T-helper 1 cell treated with Interleukin-12 subunit alpha and Interleukin-12 subunit beta and Interleukin-4 antibody, amounts not matched to agents 30 μg/mL and 1 μg/mL, for 36 hours (primary cell): ENCODE measurements around the gene ZNF273.

Source experiments
- H3K27ac Mint-ChIP-seq: one replicate; pipeline ENCODE4 v1.8.0; 2021; ENCODE audit warnings: mild to moderate bottlenecking, mixed read lengths
- H3K27me3 Mint-ChIP-seq: one replicate; pipeline ENCODE4 v1.8.0; 2021; ENCODE audit warnings: low read depth, mixed read lengths
- H3K36me3 Mint-ChIP-seq: one replicate; pipeline ENCODE4 v1.8.0; 2021; ENCODE audit warnings: low read depth, mixed read lengths
- H3K4me1 Mint-ChIP-seq: one replicate; pipeline ENCODE4 v1.8.0; 2021; ENCODE audit warnings: low read depth, mixed read lengths
- H3K4me3 Mint-ChIP-seq: one replicate; pipeline ENCODE4 v1.8.0; 2021; ENCODE audit warnings: mild to moderate bottlenecking, moderate library complexity, mixed read lengths
- H3K9me3 Mint-ChIP-seq: one replicate; pipeline ENCODE4 v1.8.0; 2021; ENCODE audit warnings: mixed read lengths

ZNF273 gene

DNA sequence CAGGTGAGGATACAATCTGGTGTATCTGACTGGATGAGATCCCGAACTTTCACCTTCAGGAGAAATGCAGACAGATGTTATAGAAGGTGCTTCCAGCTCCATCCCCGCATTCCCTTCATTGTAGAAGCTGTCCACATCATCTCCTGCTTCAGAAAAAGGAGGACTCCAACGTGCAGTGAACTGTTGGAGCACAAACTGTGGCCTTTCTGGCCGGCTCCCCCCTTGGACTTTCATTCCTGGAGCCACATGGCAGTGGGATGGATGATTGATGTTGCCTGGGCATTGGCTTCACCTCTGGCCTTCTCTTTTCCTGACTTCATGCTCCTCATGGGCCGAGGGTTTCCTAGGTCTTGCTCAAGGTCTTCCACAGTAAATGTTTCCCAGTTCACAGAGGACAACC lies 29.6 kb upstream of the ZNF273 start:
- Mint-ChIP-seq H3K27me3 (no peaks in the 10 kb centered on the region), H3K4me1 (peaks cover 2% of the 10 kb centered on the region), H3K27ac (no peak overlapping the region), H3K9me3 (peaks cover 33% of the 10 kb centered on the region), H3K4me3 (no peak overlapping the region), H3K36me3 (no peaks in the 10 kb centered on the region)

DNA sequence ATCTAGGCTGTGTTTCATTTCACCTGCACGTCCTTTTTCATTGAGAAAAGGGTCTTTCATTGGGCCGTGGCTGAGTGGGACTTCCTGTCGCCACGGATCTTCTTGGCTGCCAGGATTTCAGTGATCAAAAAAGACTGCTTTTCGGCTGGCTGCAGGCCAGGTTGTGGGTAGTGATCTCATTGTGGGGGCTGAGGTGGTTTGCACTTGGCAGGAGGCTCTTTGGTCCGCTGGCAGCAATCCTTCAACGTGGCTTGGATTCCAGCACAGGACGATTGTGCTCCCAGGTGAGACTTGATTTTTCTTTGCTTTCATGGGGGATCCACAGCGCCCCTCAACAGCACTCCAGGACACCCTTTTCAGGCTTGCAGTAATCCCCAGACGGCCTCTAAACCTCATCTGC lies 29.0 kb upstream of the ZNF273 start:
- no peaks in the 10 kb centered on the region for H3K27me3 Mint-ChIP-seq
- no peaks in the 10 kb centered on the region for H3K36me3 Mint-ChIP-seq
- peaks cover 2% of the 10 kb centered on the region for H3K4me1 Mint-ChIP-seq
- H3K4me3 Mint-ChIP-seq, result no peak overlapping the region
- peaks cover 29% of the 10 kb centered on the region for H3K9me3 Mint-ChIP-seq
- no peak overlapping the region for H3K27ac Mint-ChIP-seq

DNA sequence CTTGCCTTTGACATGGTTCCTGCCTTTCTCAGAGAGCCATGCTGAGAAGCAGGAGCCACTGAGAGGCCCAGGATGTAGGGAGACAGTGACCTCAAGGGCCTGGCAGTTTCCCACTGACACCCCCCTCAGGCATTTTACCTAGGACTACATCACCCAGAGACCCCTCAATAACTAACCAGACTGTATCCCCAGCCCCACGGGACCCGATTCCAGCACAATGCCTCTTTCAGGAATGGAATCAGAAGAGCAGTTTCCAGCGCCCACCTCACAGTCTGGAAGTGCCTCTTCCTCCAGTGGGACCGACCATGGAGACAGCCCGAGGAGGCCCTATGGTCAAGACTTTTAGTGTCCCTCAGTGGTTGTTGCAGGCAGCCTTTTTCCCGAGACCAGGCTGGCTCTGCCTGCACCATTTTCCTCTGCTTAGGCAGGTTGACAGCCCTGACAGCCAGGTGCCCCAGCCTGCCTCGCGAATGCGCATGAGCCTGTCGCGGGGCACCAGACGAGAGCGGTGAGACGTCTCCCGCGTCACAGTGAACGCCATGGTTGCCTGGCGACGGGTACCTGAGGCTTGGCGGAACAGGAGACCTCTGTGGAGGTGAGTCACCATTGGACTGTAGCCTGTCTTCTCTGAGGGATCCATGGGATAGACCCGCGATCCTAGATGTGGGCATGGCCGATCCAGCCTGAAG lies 28.4 kb upstream of the ZNF273 start:
- H3K9me3 Mint-ChIP-seq, result peaks cover 35% of the 10 kb centered on the region
- H3K27ac Mint-ChIP-seq, result no peak overlapping the region
- H3K27me3 Mint-ChIP-seq, result no peaks in the 10 kb centered on the region
- no peak overlapping the region for H3K4me3 Mint-ChIP-seq
- peaks cover 2% of the 10 kb centered on the region for H3K4me1 Mint-ChIP-seq
- H3K36me3 Mint-ChIP-seq, result no peaks in the 10 kb centered on the region

DNA sequence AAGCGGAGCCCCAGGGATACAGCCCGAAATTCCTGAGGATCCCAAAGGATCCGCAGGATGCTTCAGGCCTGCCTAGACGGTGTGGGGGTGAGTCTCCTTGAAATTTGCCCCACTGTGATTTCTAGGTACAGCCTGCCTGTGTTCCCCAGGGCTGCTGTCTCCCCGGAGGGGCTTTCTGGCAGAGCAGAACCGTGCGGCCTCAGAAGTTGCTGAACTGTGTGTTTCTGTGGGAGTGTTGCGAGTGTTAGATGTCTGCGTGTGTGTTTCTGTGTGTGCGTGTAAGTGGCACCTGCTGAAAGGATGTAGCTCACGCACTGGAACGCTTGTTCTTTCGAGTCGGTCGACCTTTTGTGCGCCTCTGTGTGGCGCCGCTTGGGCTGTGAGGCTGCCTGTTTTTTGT lies 27.8 kb upstream of the ZNF273 start:
- no peaks in the 10 kb centered on the region for H3K27me3 Mint-ChIP-seq
- H3K27ac Mint-ChIP-seq, result no peak overlapping the region
- peaks cover 2% of the 10 kb centered on the region for H3K4me1 Mint-ChIP-seq
- H3K4me3 Mint-ChIP-seq, result no peak overlapping the region
- peaks cover 35% of the 10 kb centered on the region for H3K9me3 Mint-ChIP-seq
- H3K36me3 Mint-ChIP-seq, result no peaks in the 10 kb centered on the region

DNA sequence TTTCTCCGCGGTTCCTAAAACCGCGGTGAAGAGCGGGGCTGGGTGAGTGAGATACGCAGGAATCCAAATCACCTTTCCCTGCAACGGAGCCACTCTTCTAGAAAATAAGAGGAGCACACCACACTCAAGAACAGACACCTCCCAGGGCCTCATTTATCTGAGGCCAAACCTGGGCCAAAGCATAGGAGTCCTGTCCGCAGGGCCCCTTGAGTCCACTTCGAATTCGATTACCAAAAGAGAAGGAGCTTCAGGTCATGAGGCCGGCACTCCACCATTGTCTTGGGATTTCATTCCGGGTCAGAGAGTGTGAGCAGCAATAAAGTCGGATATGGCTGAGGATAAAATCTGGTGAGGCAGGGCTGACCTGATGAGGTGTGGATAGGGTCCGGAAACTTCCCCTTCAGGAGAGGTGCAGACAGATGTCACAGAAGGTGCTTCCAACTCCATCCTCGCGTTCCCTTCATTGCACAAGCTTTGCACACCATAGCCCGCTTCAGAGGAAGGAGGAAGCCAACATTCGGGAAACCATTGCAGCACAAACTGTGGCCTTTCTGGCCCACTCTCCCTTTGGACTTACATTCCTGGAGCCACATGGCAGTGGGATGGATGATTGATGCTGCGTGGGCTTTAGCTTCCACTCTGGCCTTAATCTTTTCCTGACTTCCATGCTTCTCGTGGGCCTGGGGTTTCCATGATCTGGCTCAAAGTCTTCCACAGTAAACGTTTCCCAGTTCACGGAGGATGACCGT lies 27.2 kb upstream of the ZNF273 start:
- Mint-ChIP-seq H3K4me1 (peaks cover 2% of the 10 kb centered on the region), H3K27ac (no peak overlapping the region), H3K27me3 (no peaks in the 10 kb centered on the region), H3K4me3 (no peak overlapping the region), H3K9me3 (peaks cover 34% of the 10 kb centered on the region), H3K36me3 (no peaks in the 10 kb centered on the region)

DNA sequence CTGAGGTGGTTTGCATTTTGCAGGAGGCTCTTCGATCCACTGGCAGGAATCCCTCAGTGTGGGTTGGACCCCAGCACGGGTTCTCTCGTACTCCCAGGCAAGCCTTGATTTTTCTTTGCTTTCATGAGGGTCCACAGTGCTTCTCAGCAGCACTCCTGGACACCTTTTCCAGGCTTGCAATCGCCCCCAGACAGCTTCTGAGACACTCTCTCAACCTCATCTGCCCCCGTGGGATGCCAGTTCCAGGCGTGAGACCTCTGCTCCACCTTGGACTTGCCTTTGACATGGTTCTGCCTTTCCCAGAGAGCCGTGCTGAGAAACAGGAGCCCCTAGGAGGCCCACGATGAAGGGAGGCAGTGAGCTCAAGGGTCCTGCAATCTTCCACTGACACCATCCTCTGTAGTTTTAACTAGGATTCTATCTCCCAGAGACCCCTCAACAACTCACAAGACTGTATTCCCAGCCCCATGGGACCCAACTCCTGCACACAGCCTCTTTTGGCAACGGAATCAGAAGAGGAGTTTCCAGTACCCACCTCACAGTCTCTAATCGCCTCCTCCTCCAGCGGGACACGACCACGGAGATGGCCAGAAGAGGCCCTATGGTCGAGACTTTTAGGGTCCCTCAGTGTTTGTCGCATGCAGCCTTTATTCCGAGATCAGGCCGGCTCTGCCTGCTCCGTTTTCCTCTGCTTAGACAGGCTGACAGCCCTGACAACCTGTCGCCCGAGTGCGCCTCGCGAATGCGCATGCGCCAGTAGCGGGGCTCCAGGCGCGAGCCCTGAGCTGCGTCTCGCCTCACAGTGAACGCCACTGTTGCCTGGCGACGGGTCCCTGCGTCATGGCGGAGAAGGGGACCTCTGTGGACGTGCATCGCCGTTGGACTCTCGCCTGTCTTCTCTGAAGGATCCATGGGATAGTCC lies 26.0 kb upstream of the ZNF273 start:
- H3K4me3 Mint-ChIP-seq, result peak overlapping the region; percentile 44
- peaks cover 3% of the 10 kb centered on the region for H3K27me3 Mint-ChIP-seq
- no peak overlapping the region for H3K27ac Mint-ChIP-seq
- peaks cover 29% of the 10 kb centered on the region for H3K9me3 Mint-ChIP-seq
- H3K36me3 Mint-ChIP-seq, result no peaks in the 10 kb centered on the region
- H3K4me1 Mint-ChIP-seq, result peaks cover 2% of the 10 kb centered on the region

DNA sequence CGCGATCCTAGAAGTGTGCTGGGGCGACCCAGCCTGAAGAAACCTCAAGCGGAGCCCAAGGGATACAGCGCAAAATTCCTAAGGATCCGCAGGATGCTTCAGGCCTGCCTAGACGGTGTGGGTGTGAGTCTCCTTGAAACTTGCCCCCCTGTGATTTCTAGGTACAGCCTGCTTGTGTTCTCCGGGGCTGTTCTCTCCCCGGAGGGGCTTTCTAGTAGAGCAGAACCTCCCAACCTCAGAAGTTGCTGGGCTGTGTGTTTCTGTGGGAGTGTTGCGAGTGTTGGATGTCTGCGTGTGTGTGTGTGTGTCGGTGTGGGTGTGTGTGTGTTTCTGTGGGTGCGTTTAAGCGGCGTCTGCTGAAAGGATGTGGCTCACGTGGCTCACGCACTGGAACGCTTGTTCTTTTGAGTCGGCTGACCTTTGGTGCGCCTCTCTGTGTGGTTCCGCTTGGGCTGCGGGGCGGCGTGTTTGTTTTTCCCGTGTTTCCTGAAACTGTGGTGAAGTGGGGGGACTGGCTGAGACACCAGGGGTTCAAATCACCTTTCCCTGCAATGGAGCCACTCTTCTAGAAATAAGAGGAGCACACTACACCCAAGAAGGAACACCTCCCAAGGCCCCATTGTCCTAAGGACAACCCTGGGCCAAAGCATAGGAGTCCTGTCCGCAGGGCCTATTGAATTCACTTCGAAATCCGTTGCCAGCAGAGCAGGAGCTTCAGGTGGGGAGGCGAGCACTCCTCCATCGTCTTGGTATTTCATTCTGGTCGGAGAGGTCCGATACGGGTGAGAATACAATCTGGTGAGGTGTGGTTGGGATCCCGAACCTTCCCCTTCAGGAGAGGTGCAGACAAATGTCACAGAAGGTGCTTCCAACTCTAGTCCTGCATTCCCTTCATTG lies 25.1 kb upstream of the ZNF273 start:
- Mint-ChIP-seq H3K27ac (no peak overlapping the region), H3K4me3 (no peak overlapping the region), H3K4me1 (peaks cover 2% of the 10 kb centered on the region), H3K9me3 (peaks cover 30% of the 10 kb centered on the region), H3K36me3 (peaks cover 2% of the 10 kb centered on the region), H3K27me3 (peaks cover 10% of the 10 kb centered on the region)

DNA sequence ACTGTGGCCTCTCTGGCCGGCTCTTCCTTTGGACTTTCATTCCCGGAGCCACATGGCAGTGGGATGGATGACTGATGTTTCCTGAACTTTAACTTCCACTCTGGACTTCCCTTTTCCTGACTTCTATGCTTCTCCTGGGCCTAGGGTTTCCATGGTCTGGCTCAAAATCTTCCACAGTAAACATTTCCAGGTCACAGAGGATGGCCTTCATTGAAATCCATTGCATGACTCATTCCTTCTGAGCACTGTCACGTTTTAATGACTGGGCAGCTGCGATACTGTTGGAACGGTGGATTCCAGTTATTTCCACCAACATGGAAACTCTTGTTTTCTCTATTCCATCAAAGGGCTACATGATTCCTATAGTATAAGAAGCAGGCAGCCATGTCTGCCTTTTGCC lies 24.4 kb upstream of the ZNF273 start:
- Mint-ChIP-seq H3K27ac (no peak overlapping the region), H3K27me3 (peaks cover 12% of the 10 kb centered on the region), H3K4me1 (peaks cover 2% of the 10 kb centered on the region), H3K36me3 (peaks cover 2% of the 10 kb centered on the region), H3K4me3 (no peak overlapping the region), H3K9me3 (peaks cover 32% of the 10 kb centered on the region)

DNA sequence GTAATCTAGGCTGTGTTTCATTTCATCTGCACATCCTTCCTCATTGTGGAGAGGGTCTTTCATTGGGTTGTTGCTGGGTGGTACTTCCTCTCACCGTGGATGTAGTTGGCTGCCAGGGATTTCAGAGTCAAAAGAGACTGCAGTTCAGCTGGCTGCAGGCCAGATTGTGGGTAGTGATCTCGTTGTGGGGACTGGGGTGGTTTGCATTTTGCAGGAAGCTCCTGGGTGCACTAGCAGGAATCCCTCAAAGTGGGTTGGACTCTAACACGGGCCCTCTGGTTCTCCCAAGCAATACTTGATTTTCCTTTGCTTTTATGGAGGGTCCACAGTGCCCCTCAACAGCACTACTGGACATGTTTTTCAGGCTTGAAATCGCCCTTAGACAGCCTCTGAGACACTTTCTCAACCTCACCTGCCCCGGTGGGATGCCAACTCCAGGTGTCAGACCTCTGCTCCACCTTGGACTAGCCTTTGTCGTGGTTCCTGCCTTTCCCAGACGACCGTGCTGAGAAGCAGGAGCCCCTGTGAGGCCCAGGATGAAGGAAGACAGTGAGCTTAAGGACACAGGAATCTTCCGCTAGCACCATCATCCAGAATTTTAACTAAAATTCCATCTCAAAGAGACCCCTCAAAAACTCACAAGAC lies 23.9 kb upstream of the ZNF273 start:
- peaks cover 17% of the 10 kb centered on the region for H3K27me3 Mint-ChIP-seq
- H3K9me3 Mint-ChIP-seq, result peaks cover 34% of the 10 kb centered on the region
- H3K4me1 Mint-ChIP-seq, result peaks cover 2% of the 10 kb centered on the region
- H3K4me3 Mint-ChIP-seq, result no peak overlapping the region
- H3K27ac Mint-ChIP-seq, result no peak overlapping the region
- peaks cover 2% of the 10 kb centered on the region for H3K36me3 Mint-ChIP-seq

DNA sequence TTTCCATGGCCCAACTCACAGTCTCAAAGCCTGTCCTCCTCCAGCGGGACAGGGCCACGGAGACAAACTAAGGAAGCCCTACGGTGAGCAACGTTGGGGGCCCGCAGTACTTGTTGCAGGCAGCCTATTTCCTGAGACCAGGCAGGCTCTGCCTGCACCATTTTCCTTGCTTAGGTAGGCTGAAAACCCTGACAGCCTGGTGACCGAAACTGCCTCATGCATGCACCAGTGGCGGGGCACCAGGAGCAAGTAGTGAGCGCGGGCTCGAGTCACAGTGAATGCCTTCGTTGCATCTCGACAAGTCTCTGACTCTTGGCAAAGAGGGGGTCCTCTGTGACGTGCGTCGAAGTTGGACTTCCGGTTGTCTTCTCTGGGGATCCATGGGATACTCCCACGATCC lies 23.3 kb upstream of the ZNF273 start:
- Mint-ChIP-seq H3K9me3 (peaks cover 36% of the 10 kb centered on the region), H3K4me1 (peaks cover 2% of the 10 kb centered on the region), H3K27me3 (peaks cover 17% of the 10 kb centered on the region), H3K36me3 (peaks cover 2% of the 10 kb centered on the region), H3K27ac (no peak overlapping the region), H3K4me3 (no peak overlapping the region)

DNA sequence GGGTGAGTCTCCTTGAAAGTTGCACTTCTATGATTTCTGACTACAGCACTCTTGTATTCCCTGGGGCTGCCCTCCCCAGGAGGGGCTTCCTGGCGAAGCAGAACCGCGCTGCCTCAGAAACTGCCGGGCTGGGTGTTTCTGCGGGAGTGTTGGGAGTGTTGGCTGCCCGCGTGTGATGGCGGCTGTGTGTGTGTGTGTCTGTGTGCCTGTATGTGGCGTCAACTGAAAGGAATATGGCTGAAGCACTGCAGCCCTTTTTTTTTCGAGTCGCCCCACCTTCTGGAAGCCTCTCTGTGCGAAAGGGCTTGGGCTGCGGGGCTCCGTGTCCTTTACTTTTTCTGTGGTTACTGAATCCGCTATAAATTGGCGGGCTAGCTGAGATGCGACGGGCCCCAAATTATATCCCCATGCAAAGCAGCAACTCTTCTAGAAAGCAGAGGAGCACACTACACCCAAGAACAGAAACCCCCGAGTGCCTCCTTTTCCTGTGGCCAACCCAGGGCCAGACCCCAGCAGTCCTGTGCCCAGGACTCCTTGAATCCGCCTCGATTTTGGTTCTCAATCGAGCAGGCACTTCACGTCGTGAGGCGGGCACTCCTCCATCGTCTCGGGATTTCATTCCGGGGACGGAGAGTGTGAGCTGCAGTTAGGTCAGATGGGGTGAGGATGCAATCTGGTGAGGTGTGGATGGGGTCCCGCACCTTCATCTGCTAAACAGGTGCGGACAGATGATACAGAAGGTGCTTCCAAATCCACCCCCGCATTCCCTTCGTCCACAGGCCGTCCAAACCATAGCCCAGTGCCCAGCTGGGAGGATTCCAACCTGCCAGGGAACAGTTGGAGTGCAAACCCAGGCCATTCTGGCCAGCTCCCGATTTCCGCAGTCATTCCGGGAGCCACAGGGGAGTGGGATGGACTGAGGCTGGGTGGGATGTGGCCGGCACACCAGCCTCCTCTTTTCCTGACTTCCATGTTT lies 22.5 kb upstream of the ZNF273 start:
- Mint-ChIP-seq H3K4me1 (peaks cover 2% of the 10 kb centered on the region), H3K9me3 (peaks cover 41% of the 10 kb centered on the region), H3K4me3 (no peak overlapping the region), H3K27me3 (peaks cover 17% of the 10 kb centered on the region), H3K36me3 (peaks cover 2% of the 10 kb centered on the region), H3K27ac (no peak overlapping the region)

DNA sequence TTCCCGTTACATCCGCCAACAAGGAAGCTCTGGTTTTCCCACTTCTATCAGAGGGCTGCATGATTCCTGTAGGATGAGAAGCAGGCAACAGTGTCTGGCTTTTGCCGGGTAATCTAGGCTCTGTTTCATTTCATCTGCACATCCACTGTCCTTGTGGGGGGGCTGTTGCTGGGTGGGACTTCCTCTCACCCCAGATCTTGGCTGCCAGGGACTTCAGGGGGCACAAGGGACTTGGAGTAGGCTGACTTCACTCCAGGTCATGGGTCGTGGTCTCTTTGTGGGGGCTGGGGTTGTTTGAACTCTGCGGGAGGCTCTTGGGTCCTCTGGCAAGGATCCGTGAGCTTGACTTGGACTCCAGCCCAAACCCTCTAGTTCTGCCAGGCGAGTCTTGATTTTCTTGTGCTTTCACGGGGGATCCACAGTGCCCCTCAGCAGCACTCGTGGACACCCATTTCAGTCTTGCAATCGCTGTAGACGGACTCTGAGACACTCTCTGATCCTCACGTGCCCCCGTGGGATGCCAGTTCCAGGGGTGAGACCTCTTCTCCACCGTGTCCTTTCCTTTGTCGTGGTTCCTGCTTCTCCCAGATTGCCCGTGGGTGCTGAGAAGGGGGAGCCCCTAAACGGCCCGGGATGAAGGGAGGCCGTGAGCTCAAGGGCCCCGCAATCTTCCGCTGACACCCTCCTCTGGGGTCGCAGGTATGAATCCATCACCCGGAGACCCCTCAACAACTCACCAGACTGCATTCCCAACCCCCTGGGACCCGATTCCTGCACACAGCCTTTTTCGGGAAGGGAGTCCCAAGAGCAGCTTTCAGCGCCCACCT lies 21.4 kb upstream of the ZNF273 start:
- no peak overlapping the region for H3K4me3 Mint-ChIP-seq
- H3K27me3 Mint-ChIP-seq, result peaks cover 24% of the 10 kb centered on the region
- H3K27ac Mint-ChIP-seq, result no peak overlapping the region

More for the DNA sequence above, 21.4 kb upstream of the ZNF273 start:
- peaks cover 2% of the 10 kb centered on the region for H3K36me3 Mint-ChIP-seq
- H3K4me1 Mint-ChIP-seq, result peaks cover 2% of the 10 kb centered on the region
- peaks cover 42% of the 10 kb centered on the region for H3K9me3 Mint-ChIP-seq
